BJ (cell line): ENCODE results near the gene MYO3B. TPM values are rescaled to one million over a fixed set of nuclear protein-coding genes. Genes with fewer than 3 reads are reported as not detected.

Source experiments
- CTCF ChIA-PET: fragments of 350-600 bp; formaldehyde crosslinking; extraction: SDS; loops from one replicate; lab custom pipeline; 2021; ENCODE audit warnings: antibody characterized with exemption, inconsistent platforms; lab: Yijun Ruan, JAX
- POLR2A ChIA-PET: fragments of 300-600 bp; sonication (Branson Sonifier 250); formaldehyde crosslinking; extraction: SDS; loops from one replicate; lab custom pipeline; 2021; ENCODE audit warnings: antibody characterized with exemption; lab: Charles Lee
- DNase-seq: peaks from one replicate; pipeline ENCODE4 v3.0.0-alpha.2; 2011; ENCODE audit warnings: low read depth
- H3K27me3 ChIP-seq: 2 replicates; pipeline ENCODE4 v1.6.0; 2011; ENCODE audit warnings: low read length; ENCODE audit not compliant: control insufficient read depth, insufficient read depth
- H3K36me3 ChIP-seq: 2 replicates; pipeline ENCODE4 v1.5.1; 2011; ENCODE audit warnings: low read length; ENCODE audit not compliant: control insufficient read depth, insufficient read depth
- H3K4me3 ChIP-seq: 2 replicates; pipeline ENCODE4 v1.5.1; 2011; ENCODE audit warnings: low read depth, mild to moderate bottlenecking, control low read depth, low read length
- CTCF ChIP-seq: IDR thresholded peaks from 2 replicates; pipeline ENCODE4 v1.5.1; 2011; ENCODE audit warnings: low read depth, mild to moderate bottlenecking, control low read depth, inconsistent platforms, low read length, moderate library complexity; ENCODE audit not compliant: insufficient read depth
- polyA minus RNA-seq: library from RNA; depleted of rRNA, polyadenylated mRNA; stranded (reverse); fragments of >200 nt; gene quantifications from 2 replicates; pipeline ENCODE4 v1.2.3, GENCODE V29; 2011; rRNA and poly(A)+ RNA removed
- polyA plus RNA-seq: library from polyadenylated mRNA; depleted of rRNA; stranded (reverse); fragments of >200 nt; gene quantifications from 2 replicates; pipeline ENCODE4 v1.2.3, GENCODE V29; 2011; rRNA removed

MYO3B gene
- polyA plus RNA-seq (0.01 TPM in 1 of 2 replicates, not detected in the other), polyA minus RNA-seq (not detected in 2 replicates)

- H3K27me3 ChIP-seq = no peaks in the 10 kb centered on the region
- no peak within 1 kb of the TSS for H3K4me3 ChIP-seq
- POLR2A ChIA-PET = interaction anchor here (0.6 kb wide), 1 partner anchor 1218 kb away, joined by 3 read pairs; no protein-coding TSS in a partner anchor
- peak; percentile 23 for DNase-seq
- no peaks in the 10 kb centered on the region for H3K36me3 ChIP-seq
- CTCF ChIA-PET = interaction anchor here (0.7 to 0.9 kb wide), 2 partner anchors 15 to 57 kb away, joined by 3 to 4 read pairs; no protein-coding TSS in a partner anchor
- TF ChIP-seq CTCF = no peak
Measured at GRCh38 chr2:170177950-170178781, at the start of gene MYO3B. MYO3B (plus strand) TSS chr2:170178147; CDS start chr2:170178288, 141 bp downstream.

GRCh38 chr2:170139276-170139967, 38.5 kb upstream of the MYO3B start:
- CTCF ChIA-PET = no interaction called here
- H3K4me3 ChIP-seq = no peak overlapping the region
- POLR2A ChIA-PET = no interaction called here
- H3K36me3 ChIP-seq = no peaks in the 10 kb centered on the region
- no peak for DNase-seq
- no peak for TF ChIP-seq CTCF
- H3K27me3 ChIP-seq = no peaks in the 10 kb centered on the region

- no peak for TF ChIP-seq CTCF
- CTCF ChIA-PET = interaction anchor here (0.6 kb wide), 1 partner anchor 262 kb away, joined by 3 read pairs; no protein-coding TSS in a partner anchor
- Histone ChIP-seq H3K27me3 (no peaks in the 10 kb centered on the region), H3K4me3 (no peak overlapping the region), H3K36me3 (no peaks in the 10 kb centered on the region)
- POLR2A ChIA-PET = no interaction called here
- no peak for DNase-seq
Measured at GRCh38 chr2:170140561-170140960, 37.4 kb upstream of the MYO3B start.

- Histone ChIP-seq H3K4me3 (no peak overlapping the region), H3K27me3 (no peaks in the 10 kb centered on the region), H3K36me3 (no peaks in the 10 kb centered on the region)
- DNase-seq = no peak
- ChIA-PET CTCF (interaction anchor here (0.6 kb wide), 1 partner anchor 23 kb away, joined by 3 read pairs; no protein-coding TSS in a partner anchor), POLR2A (no interaction called here)
- no peak for TF ChIP-seq CTCF
Measured at GRCh38 chr2:170141865-170142264, 36.1 kb upstream of the MYO3B start.

- DNase-seq = no peak
- CTCF ChIA-PET = interaction anchor here (0.6 kb wide), 1 partner anchor 19 kb away, joined by 3 read pairs; no protein-coding TSS in a partner anchor
Measured at GRCh38 chr2:170142502-170142901, 35.4 kb upstream of the MYO3B start.

More at GRCh38 chr2:170142502-170142901, 35.4 kb upstream of the MYO3B start:
- Histone ChIP-seq H3K27me3 (no peaks in the 10 kb centered on the region), H3K4me3 (no peak overlapping the region), H3K36me3 (no peaks in the 10 kb centered on the region)
- TF ChIP-seq CTCF = no peak
- POLR2A ChIA-PET = no interaction called here
